NCI-H748 (cell line): Measurements from ENCODE around the gene SLC12A1.
A peak's percentile ranks its signal among the peaks of the same experiment; 100 is the strongest.

ENCODE experiments used
- DNase-seq: peaks from one replicate; lab custom pipeline; 2025; ENCODE audit not compliant: unreplicated experiment; lab: John Stamatoyannopoulos, UW

The SLC12A1 gene

GRCh38 chr15:48345516-48345915 is 139.4 kb downstream of the SLC12A1 start:
- DNase-seq = no peak

GRCh38 chr15:48352474-48353072 is 146.5 kb downstream of the SLC12A1 start:
- DNase-seq = peak; percentile 74
